ENCODE data around the gene CGNL1. TPM values are rescaled to one million over a fixed set of nuclear protein-coding genes. Genes with fewer than 3 reads are reported as not detected.

The CGNL1 gene
- total RNA-seq, 4 donors from 2014 or later, result 40.7 to 74.4 (median 56.0) TPM

GRCh38 chr15:57335293-57335715, 41.0 kb upstream of the CGNL1 start:
- Histone ChIP-seq H3K9me3 (no peaks in the 10 kb centered on the region), H3K27me3 (no peaks in the 10 kb centered on the region), H3K4me3 (replicated peaks in 1 of 3) (no peak overlapping the region), H3K36me3 (no peaks in the 10 kb centered on the region), H3K27ac (no peak overlapping the region), H3K4me1 (peaks cover 0 to 6% of the 10 kb centered on the region in 2 donors)
- DNase-seq, result no peak
- TF ChIP-seq POLR2A (IDR thresholded peaks at IDR 0.05) (no peak), CTCF (IDR thresholded peaks at IDR 0.05) (no peak)
- intact Hi-C loops (cut with DNase I), result no loop called here
- 84% methylated on average over 6 of the region's 6 CpGs for WGBS, 2 donors

DNA sequence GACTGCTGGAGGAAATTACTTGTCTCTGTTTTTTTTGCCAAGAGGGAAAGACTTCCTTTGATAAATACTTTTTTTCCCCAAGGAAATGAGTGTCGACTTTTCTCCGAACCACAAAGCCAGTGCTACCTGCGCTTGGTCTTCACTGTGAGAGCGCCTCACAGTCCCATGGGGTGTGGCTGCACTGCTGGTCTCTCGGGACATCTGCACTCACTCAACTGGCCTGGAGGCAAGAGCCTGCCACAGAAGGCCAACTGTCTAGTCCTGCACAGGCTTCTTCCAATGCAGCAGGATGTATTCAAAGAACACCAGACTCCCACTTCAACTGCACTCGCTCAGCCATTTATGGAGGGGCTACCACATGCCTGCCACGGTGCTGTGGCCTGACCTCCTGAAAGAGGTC, 40.6 kb upstream of the CGNL1 start:
- intact Hi-C loops (cut with DNase I), result no loop called here
- Histone ChIP-seq H3K4me3 (replicated peaks in 1 of 3) (no peak overlapping the region), H3K27me3 (no peaks in the 10 kb centered on the region), H3K9me3 (no peaks in the 10 kb centered on the region), H3K27ac (no peak overlapping the region), H3K4me1 (peaks cover 0 to 6% of the 10 kb centered on the region in 2 donors), H3K36me3 (no peaks in the 10 kb centered on the region)
- no peak for DNase-seq
- whole genome bisulfite sequencing, 2 donors, result 68 to 70% methylated on average over 7 of the region's 7 CpGs
- no peak for TF ChIP-seq CTCF (IDR thresholded peaks at IDR 0.05)
- TF ChIP-seq POLR2A (IDR thresholded peaks at IDR 0.05), result no peak

GRCh38 chr15:57337868-57338411, 38.4 kb upstream of the CGNL1 start:
- H3K27ac ChIP-seq, result peak overlapping the region in 1 of 3 donors; percentile 44
- H3K4me1 ChIP-seq, result peaks cover 0 to 10% of the 10 kb centered on the region in 2 donors
- intact Hi-C loops (cut with DNase I), result no loop called here
- H3K4me3 ChIP-seq (replicated peaks in 1 of 3), result no peak overlapping the region
- TF ChIP-seq POLR2A (IDR thresholded peaks at IDR 0.05) (no peak), CTCF (IDR thresholded peaks at IDR 0.05) (peak in 1 of 6 experiments; percentile 8)
- H3K9me3 ChIP-seq, result no peaks in the 10 kb centered on the region
- no peaks in the 10 kb centered on the region for H3K36me3 ChIP-seq
- peak; percentile 38 to 39 for DNase-seq
- 65 to 71% methylated on average over 15 of the region's 15 CpGs for WGBS, 2 donors
- H3K27me3 ChIP-seq, result no peaks in the 10 kb centered on the region

GRCh38 chr15:57339321-57339720, 37.0 kb upstream of the CGNL1 start:
- Histone ChIP-seq H3K9me3 (no peaks in the 10 kb centered on the region), H3K27ac (peak overlapping the region in 1 of 3 donors; percentile 10), H3K27me3 (no peaks in the 10 kb centered on the region), H3K36me3 (no peaks in the 10 kb centered on the region), H3K4me3 (replicated peaks in 1 of 3) (no peak overlapping the region), H3K4me1 (peaks cover 0 to 10% of the 10 kb centered on the region in 2 donors)
- WGBS, 2 donors, result 96 to 97% methylated on average over 5 of the region's 5 CpGs
- no peak for TF ChIP-seq POLR2A (IDR thresholded peaks at IDR 0.05)
- no peak for TF ChIP-seq CTCF (IDR thresholded peaks at IDR 0.05)
- DNase-seq, result no peak
- intact Hi-C loops (cut with DNase I), result no loop called here

GRCh38 chr15:57340682-57341259, 35.5 kb upstream of the CGNL1 start:
- no peaks in the 10 kb centered on the region for H3K36me3 ChIP-seq
- H3K4me1 ChIP-seq, result peaks cover 0 to 10% of the 10 kb centered on the region in 2 donors
- intact Hi-C loops (cut with DNase I), result loop anchor here (5.0 kb wide), 1 partner anchor 187 kb away; no protein-coding TSS in a partner anchor
- peak overlapping the region in 1 of 3 donors; percentile 11 for H3K27ac ChIP-seq
- TF ChIP-seq POLR2A (IDR thresholded peaks at IDR 0.05), result no peak
- peak; percentile 68 to 93 (median 87) for TF ChIP-seq CTCF (IDR thresholded peaks at IDR 0.05)
- no peaks in the 10 kb centered on the region for H3K27me3 ChIP-seq
- no peaks in the 10 kb centered on the region for H3K9me3 ChIP-seq
- peak; percentile 56 for DNase-seq
- 0 to 2% methylated on average over 5 of the region's 5 CpGs for WGBS, 2 donors
- H3K4me3 ChIP-seq (replicated peaks in 1 of 3), result no peak overlapping the region
